Measurements from ENCODE around the gene DPH6.
"Not testable (repeated sequence)": the region's sequence is repeated elsewhere in the genome, so short reads cannot be mapped to it uniquely, and the experiment has no call there.

Gene DPH6

GRCh38 chr15:35431281-35431680 lies 114.7 kb downstream of the DPH6 start:
- no peak for DNase-seq

GRCh38 chr15:35430301-35430700 lies 115.7 kb downstream of the DPH6 start:
- no peak for DNase-seq

- DNase-seq: no peak
These were observed 118.5 kb downstream of the DPH6 start for GRCh38 chr15:35427496-35427895.

GRCh38 chr15:35427091-35427490 lies 118.9 kb downstream of the DPH6 start:
- DNase-seq: no peak

GRCh38 chr15:35410775-35411174 lies 135.2 kb downstream of the DPH6 start:
- DNase-seq: no peak

GRCh38 chr15:35399901-35400300 lies 146.1 kb downstream of the DPH6 start:
- DNase-seq: no peak

- DNase-seq: no peak
These were observed 148.9 kb downstream of the DPH6 start for GRCh38 chr15:35397027-35397426.

- DNase-seq: no peak
These were observed 151.5 kb downstream of the DPH6 start for GRCh38 chr15:35394416-35394815.

GRCh38 chr15:35393398-35393797 lies 152.6 kb downstream of the DPH6 start:
- DNase-seq: no peak

- not testable (repeated sequence) for DNase-seq
These were observed 154.5 kb downstream of the DPH6 start for GRCh38 chr15:35391408-35391984.

- no peak for DNase-seq
These were observed 162.5 kb downstream of the DPH6 start for GRCh38 chr15:35383506-35383905.

- DNase-seq: no peak
These were observed 164.6 kb downstream of the DPH6 start for GRCh38 chr15:35381328-35381727.

GRCh38 chr15:35379972-35380371 lies 166.0 kb downstream of the DPH6 start:
- DNase-seq: no peak

GRCh38 chr15:35378454-35378853 lies 167.5 kb downstream of the DPH6 start:
- DNase-seq: not testable (repeated sequence)

- DNase-seq: no peak
These were observed 169.3 kb downstream of the DPH6 start for GRCh38 chr15:35376707-35377106.

- no peak for DNase-seq
These were observed 171.3 kb downstream of the DPH6 start for GRCh38 chr15:35374661-35375060.

- DNase-seq: no peak
These were observed 183.7 kb downstream of the DPH6 start for GRCh38 chr15:35362195-35362829.

- no peak for DNase-seq
These were observed 187.1 kb downstream of the DPH6 start for GRCh38 chr15:35358824-35359223.

GRCh38 chr15:35351059-35351458 lies 194.9 kb downstream of the DPH6 start:
- no peak for DNase-seq

- DNase-seq: no peak
These were observed 196.0 kb downstream of the DPH6 start for GRCh38 chr15:35349916-35350315.

GRCh38 chr15:35330916-35331315 lies 215.0 kb downstream of the DPH6 start:
- no peak for DNase-seq

- DNase-seq: no peak
These were observed 215.8 kb downstream of the DPH6 start for GRCh38 chr15:35330048-35330695.

- DNase-seq: no peak
These were observed 216.4 kb downstream of the DPH6 start for GRCh38 chr15:35329521-35329961.

- DNase-seq: not testable (repeated sequence)
These were observed 217.1 kb downstream of the DPH6 start for GRCh38 chr15:35328836-35329235.

Data from stimulated activated CD4-positive, alpha-beta T cell treated with anti-CD3 and anti-CD28 coated beads, Interleukin-15, amount 100 ng/mL, for 24 hours (primary cell).